Right cardiac atrium (tissue), 5 donors: ENCODE measurements around the gene CCNA2. TPM values are rescaled to one million over a fixed set of nuclear protein-coding genes. Genes with fewer than 3 reads are reported as not detected.

Experiments
- ATAC-seq, 2 donors: fragments of 200-7000 bp; cut with Tn5 transposase; one replicate each; pipeline versions ENCODE4 v1.8.0 to v1.9.1; 2020; ENCODE audit warnings: moderate library complexity in 2 of 2, mild to moderate bottlenecking in 1 of 2
- DNase-seq, 3 donors: peaks; one replicate each; pipeline ENCODE4 v3.0.0-alpha.2; 2020
- H3K27ac ChIP-seq: one replicate; pipeline ENCODE4 v1.5.1; 2013; ENCODE audit warnings: mild to moderate bottlenecking, low read length, control low read depth, moderate library complexity
- H3K27me3 ChIP-seq: one replicate; pipeline ENCODE4 v1.6.1; 2013; ENCODE audit not compliant: control insufficient read depth, insufficient read depth
- H3K4me1 ChIP-seq: one replicate; pipeline ENCODE4 v1.6.1; 2013; ENCODE audit warnings: low read length; ENCODE audit not compliant: control insufficient read depth, insufficient read depth
- H3K4me3 ChIP-seq: one replicate; pipeline ENCODE4 v1.5.1; 2013; ENCODE audit warnings: low read length, control low read depth
- H3K9me3 ChIP-seq: one replicate; pipeline ENCODE4 v1.6.1; 2013; ENCODE audit warnings: low read length; ENCODE audit not compliant: control insufficient read depth
- WGBS: extraction: QIAGEN DNeasy Blood & Tissue Kit; methylation state at CpG from one replicate; pipeline ENCODE4 v1.1.7; 2013; 5-methylcytosine and 5-hydroxymethylcytosine counted together
- intact Hi-C, 4 donors: fragments of 100-400 bp; cut with DNase I; formaldehyde crosslinking; loops; one replicate each; pipeline versions ENCODE4 v1.11.0 to v1.14.0; 2022 to 2023
- polyA plus RNA-seq: library from polyadenylated mRNA; stranded (reverse); fragments of 200-250 nt; gene quantifications from one replicate; pipeline ENCODE4 v1.2.3, GENCODE V29; 2013
- total RNA-seq, 4 donors: library from RNA; stranded (reverse); fragmentation: NEBNext Ultra II Directional; extraction: Animal tissue kit (Norgen Biotek cat#: 25700); gene quantifications; one replicate each; pipeline ENCODE4 v1.2.1, GENCODE V29; 2021
- donor health status: healthy with polysubstance abuse.
- donor health status: DM: no; HTN: yes; CAD: no.
- donor health status: DM: no; HTN: no; CAD: no.
- donor health status: DM: no; HTN: yes; CAD: no; lungs with severe emphysema.
- donor health status: DM: yes; HTN: yes; CAD: no.

CCNA2 gene
- total and polyA plus RNA-seq, 5 donors = 0.36 to 1.7 (median 0.59) TPM

DNA sequence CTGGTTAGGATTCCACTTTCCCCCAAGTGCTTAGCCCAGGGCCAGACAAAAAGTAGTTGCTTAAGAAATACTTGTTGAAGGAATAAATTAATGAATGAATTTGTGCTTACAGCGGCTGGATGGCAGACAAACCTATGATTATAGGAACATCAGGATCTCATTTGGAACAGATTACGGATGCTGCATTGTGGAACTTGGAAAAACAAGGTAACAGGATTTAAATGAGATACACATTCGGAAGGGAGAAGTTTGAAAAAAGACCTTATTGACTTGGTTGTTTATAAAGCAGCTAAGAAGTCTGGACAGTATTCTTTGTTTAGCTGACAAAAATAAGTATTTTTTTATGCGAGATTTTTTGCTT, 22.0 kb downstream of the CCNA2 start:
- WGBS = 20% methylated on average over 4 of the region's 4 CpGs
- intact Hi-C loops = no loop called here
- H3K27ac ChIP-seq = no peak overlapping the region
- ATAC-seq (no peak), DNase-seq (no peak)
- H3K27me3 ChIP-seq = no peaks in the 10 kb centered on the region
- peak overlapping the region; percentile 90 for H3K4me3 ChIP-seq
- no peaks in the 10 kb centered on the region for H3K4me1 ChIP-seq
- no peaks in the 10 kb centered on the region for H3K9me3 ChIP-seq

DNA sequence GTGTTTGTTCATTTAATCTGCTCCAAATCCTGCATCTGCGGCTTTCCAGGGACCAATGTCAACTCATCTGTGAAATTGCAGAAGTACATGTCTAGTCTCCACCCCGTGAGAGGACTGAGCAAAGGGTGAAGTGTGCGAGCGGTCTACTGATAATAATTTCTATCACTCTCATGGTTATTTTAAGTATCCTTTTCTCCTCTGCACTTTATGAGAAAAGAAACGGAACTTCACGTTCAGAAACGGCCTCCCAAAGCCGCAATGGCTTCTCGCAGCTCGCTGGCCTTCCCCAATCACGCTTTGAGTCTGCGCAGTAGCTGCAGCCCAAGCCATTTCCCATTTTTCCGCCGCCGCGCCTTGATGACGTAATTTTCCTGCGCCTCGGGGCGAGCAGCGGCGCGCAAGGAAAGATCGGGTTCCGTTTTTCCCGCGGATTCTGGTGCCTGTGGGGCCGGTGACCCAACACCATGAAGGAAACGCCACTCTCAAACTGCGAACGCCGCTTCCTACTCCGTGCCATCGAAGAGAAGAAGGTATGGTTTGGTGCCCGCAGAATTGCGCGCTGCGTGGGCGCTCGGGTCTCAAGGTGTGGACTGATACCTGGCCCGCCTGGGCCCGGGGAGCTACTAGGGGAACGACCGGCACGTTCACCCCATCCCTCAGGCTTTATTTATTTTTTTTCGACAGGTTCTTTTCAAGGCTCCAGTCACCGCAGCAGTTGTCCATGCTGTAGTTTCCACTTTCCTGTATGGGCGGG, 22.5 kb downstream of the CCNA2 start, which contains the start of gene EXOSC9:
TSS of gene EXOSC9 (plus strand) at position 363 of the 754 bp plus-strand sequence. CDS start at position 465, 102 bp downstream.
- Histone ChIP-seq H3K9me3 (no peaks in the 10 kb centered on the region), H3K27me3 (no peaks in the 10 kb centered on the region), H3K4me1 (no peaks in the 10 kb centered on the region), H3K4me3 (peak within 1 kb of the TSS; percentile 90), H3K27ac (peak within 1 kb of the TSS; percentile 96)
- intact Hi-C loops = no loop called here
- ATAC-seq = peak; percentile 96
- peak; percentile 93 to 98 (median 97) for DNase-seq
- under 1% methylated on average over 48 of the region's 48 CpGs for WGBS

DNA sequence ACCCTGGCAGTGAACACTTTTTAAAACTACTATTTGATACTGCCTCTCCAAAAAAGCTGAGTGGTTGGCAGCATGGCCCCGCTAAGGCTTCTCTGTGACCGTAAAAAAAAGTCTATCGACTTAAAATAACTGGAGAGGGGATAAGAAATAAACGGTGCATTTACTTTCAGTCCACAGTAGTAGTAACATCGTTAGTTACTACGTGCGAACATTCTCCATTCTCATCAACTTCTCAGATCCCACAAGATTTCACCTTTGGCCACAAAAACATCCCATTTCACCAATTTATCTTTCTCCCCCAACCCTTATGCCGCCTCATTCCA, 23.1 kb downstream of the CCNA2 start:
- WGBS = 30% methylated on average over 8 of the region's 8 CpGs
- peak; percentile 22 to 32 for ATAC-seq
- Histone ChIP-seq H3K4me3 (peak overlapping the region; percentile 90), H3K4me1 (no peaks in the 10 kb centered on the region), H3K27ac (peak overlapping the region; percentile 96), H3K27me3 (no peaks in the 10 kb centered on the region), H3K9me3 (no peaks in the 10 kb centered on the region)
- intact Hi-C loops = no loop called here
- no peak for DNase-seq

DNA sequence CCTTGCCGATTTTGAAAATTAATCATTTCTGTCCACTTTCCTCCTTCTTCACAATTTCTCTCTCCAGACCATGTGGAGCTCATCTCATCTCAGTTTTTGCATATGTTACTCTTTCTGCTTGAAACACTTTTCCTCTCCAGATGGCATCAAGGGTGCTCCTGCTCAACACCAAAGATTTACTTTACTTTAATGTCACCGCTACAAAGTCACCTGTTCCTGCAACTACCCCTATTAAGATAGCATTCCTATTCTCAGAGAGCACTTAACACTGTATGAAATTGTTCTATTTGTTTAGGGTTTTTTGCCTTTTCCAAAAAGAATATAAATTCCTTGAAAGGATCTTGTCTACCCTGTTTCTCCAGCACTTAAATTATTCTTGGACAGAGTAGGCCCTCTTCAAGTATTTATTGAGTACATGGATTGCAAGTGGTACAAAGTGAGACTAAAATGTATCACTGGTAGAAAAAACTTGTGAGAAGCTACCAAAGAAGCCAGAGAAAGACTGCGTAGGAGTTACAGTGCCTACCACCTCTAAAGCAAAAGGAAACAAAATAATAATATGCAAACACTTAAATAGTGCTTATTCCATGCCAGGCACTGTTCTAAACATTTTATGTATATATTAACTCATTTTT, 23.7 kb downstream of the CCNA2 start:
- no peak for DNase-seq
- no peaks in the 10 kb centered on the region for H3K4me1 ChIP-seq
- H3K9me3 ChIP-seq = no peaks in the 10 kb centered on the region
- intact Hi-C loops = no loop called here
- no peaks in the 10 kb centered on the region for H3K27me3 ChIP-seq
- WGBS = 94% methylated on average over 3 of the region's 3 CpGs
- no peak for ATAC-seq
- peak overlapping the region; percentile 90 for H3K4me3 ChIP-seq
- H3K27ac ChIP-seq = no peak overlapping the region

DNA sequence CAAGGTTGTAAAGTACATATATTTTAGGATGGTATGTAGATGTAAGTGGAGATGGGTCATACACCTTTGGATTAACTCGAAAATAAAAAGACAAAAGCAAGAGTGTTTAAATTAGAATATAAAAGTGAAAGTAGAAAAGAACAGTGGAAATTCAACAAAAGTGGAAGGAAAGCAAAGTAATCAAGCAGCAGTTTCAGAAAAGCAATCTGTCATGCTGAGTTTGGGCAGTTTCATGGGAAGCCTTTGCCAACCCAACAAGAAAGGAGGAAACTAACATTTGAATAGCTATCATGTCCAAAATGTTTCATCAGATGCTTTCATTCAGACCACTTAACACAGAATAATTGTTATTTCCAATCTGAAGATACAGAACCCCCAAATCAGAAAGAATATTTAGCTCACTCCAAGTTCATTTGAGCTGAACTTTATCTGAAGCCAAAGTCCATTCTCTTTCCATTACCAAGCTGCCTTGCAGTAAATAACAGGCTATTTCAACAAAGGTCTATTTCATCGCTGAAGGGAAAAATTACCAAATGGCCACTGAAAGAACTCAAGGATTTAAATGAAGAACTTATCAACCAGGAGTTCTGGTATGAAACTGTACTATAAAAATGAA, 24.4 kb downstream of the CCNA2 start:
- ATAC-seq = no peak
- H3K4me1 ChIP-seq = no peaks in the 10 kb centered on the region
- no peak overlapping the region for H3K27ac ChIP-seq

DNA sequence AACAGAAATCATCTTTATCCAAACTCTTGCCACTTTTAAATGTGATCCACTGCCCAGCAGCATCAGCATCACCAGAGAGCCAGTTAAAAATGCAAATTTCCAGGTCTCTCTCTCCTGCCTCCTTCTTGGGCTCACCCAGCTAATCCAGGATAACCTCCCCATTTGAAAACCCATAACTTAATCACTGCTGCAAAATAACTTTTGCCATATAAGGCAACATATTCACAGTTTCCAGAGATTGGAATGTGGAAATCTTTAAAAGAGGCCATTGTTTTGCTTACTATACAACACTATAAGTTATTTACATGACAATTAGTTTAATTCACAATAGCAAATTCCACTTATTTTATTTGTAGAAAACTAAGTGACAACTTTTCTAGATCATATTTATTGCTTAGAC, 27.4 kb downstream of the CCNA2 start:
- no peaks in the 10 kb centered on the region for H3K9me3 ChIP-seq
- ATAC-seq = no peak
- H3K4me1 ChIP-seq = no peaks in the 10 kb centered on the region
- intact Hi-C loops = no loop called here
- H3K27ac ChIP-seq = no peak overlapping the region
- H3K27me3 ChIP-seq = peaks cover 2% of the 10 kb centered on the region
- no peak overlapping the region for H3K4me3 ChIP-seq
- DNase-seq = no peak

More for the DNA sequence above, 24.4 kb downstream of the CCNA2 start:
- intact Hi-C loops = no loop called here
- 71% methylated on average over 2 of the region's 2 CpGs for whole genome bisulfite sequencing
- Histone ChIP-seq H3K9me3 (no peaks in the 10 kb centered on the region), H3K27me3 (no peaks in the 10 kb centered on the region), H3K4me3 (no peak overlapping the region)
- no peak for DNase-seq

DNA sequence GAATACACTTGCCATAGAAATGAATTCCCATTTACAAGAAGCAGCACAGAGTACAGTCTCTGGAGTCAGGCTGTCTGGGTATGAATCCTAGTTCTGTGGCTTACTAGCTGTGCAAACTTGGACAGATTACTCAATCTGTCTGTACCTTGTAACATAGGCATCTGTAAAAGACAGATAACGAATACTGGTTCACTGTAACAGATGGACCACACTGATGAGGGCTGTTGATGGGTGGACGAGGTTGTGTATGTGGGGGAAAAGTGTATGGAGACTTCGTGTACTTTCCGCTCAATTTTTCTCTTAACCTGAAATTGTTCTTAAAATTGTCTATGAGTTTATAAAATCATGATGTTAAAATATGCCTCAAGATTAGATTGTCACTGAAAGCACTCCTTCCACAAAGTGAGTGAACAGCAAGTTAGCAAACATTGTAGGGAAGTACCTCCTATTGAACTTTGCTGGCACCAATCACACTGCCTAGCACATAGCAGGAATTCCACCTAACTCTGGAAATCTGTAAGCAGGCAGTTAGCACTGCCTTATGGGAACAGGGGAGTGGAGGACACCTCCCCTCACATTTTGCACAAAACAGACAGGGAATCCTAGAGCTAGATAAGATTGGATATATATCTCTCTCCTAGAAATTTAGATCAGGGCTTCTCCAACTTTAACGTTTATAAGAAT, 29.0 kb downstream of the CCNA2 start:
- peaks cover 2% of the 10 kb centered on the region for H3K27me3 ChIP-seq
- H3K9me3 ChIP-seq = no peaks in the 10 kb centered on the region
- no peak for DNase-seq
- no peak for ATAC-seq
- 65% methylated on average over 5 of the region's 5 CpGs for WGBS
- no peak overlapping the region for H3K4me3 ChIP-seq
- no peaks in the 10 kb centered on the region for H3K4me1 ChIP-seq
- intact Hi-C loops = no loop called here
- no peak overlapping the region for H3K27ac ChIP-seq

DNA sequence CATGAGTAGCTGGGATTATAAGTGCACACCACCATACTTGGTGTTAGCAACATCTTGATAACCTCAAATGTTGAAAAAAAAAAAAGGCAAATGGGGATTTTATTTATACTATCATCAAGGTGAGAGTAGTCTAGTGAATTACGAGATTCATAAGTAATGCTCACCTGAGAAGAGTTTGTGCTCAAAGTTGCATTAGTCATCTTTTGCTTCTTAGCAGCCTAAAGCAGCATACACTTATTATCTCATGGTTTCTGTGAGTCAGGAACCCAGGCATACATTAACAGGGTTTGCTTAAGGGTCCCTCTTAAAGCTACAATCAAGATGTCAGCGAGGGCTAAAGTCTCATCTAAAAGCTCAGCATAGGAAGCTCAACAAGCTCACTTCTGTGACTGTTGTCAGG, 30.7 kb downstream of the CCNA2 start:
- peaks cover 2% of the 10 kb centered on the region for H3K27me3 ChIP-seq
- intact Hi-C loops = no loop called here
- no peak for ATAC-seq
- H3K4me3 ChIP-seq = no peak overlapping the region
- no peak for DNase-seq
- H3K27ac ChIP-seq = no peak overlapping the region
- no peaks in the 10 kb centered on the region for H3K4me1 ChIP-seq
- 94% methylated on average over 2 of the region's 2 CpGs for WGBS
- H3K9me3 ChIP-seq = no peaks in the 10 kb centered on the region

DNA sequence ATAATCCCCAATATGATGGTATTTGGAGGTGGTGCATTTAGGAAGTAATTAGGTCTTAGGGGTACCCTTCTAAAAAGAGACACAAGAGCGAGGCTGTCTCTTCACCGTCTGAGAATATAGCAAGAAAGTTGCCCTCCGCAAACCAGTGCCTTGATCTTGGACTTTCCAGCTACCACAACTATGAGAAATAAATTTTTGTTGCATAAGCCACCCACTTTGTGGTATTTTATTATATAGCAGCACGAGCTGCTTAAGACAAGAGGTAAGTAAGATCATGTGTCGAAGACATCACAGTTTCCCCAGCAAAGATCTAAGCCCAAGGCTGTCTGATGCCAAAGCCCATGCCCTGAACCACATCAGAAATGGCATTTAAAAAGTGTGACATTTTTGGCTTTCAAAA, 32.2 kb downstream of the CCNA2 start:
- H3K27me3 ChIP-seq = peaks cover 2% of the 10 kb centered on the region
- DNase-seq (no peak), ATAC-seq (no peak)
- no peak overlapping the region for H3K27ac ChIP-seq
- no peak overlapping the region for H3K4me3 ChIP-seq
- intact Hi-C loops = no loop called here
- H3K9me3 ChIP-seq = no peaks in the 10 kb centered on the region
- WGBS = 92% methylated on average over 5 of the region's 5 CpGs
- H3K4me1 ChIP-seq = no peaks in the 10 kb centered on the region

DNA sequence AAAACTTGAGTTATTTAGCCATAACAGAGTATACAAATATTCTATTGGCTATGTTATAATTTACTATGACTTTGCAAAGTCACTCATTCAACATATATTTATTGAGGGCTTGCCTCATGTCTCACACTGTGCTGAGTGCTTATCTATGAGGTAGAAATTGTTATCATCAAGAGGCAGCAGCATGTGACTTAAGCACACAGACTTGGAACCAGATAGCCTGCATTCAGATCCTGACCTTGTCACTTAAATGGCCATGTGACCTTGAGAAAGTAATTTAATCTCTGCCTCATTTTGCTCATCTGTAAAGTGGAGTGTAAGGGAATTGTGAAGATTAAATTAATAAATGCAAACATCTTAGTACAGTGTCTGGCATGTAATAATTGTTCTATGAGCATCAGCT, 32.7 kb downstream of the CCNA2 start:
- intact Hi-C loops = no loop called here
- ATAC-seq = no peak
- H3K27ac ChIP-seq = no peak overlapping the region

More for the DNA sequence above, 32.7 kb downstream of the CCNA2 start:
- Histone ChIP-seq H3K4me3 (no peak overlapping the region), H3K9me3 (no peaks in the 10 kb centered on the region), H3K4me1 (no peaks in the 10 kb centered on the region), H3K27me3 (peaks cover 2% of the 10 kb centered on the region)
- DNase-seq = no peak
